IPS DF 19.7 (cell line): ENCODE measurements around the gene LPAR1.
"Not testable (repeated sequence)": the region's sequence is repeated elsewhere in the genome, so short reads cannot be mapped to it uniquely, and the experiment has no call there.

Experiments
- DNase-seq: peaks from one replicate; pipeline ENCODE4 v3.0.0-alpha.2; 2013; ENCODE audit warnings: low read depth, low spot score

Gene LPAR1

GRCh38 chr9:110876929-110877328, 161.3 kb downstream of the LPAR1 start:
- DNase-seq = no peak

- peak; percentile 42 for DNase-seq
These were observed 163.2 kb downstream of the LPAR1 start for GRCh38 chr9:110874963-110875674.

GRCh38 chr9:110872920-110873319, 165.3 kb downstream of the LPAR1 start:
- DNase-seq = no peak

GRCh38 chr9:110871736-110872135, 166.5 kb downstream of the LPAR1 start:
- DNase-seq = no peak

- no peak for DNase-seq
These were observed 168.3 kb downstream of the LPAR1 start for GRCh38 chr9:110869931-110870330.

GRCh38 chr9:110864011-110864410, 174.3 kb downstream of the LPAR1 start:
- DNase-seq = no peak

- DNase-seq = not testable (repeated sequence)
These were observed 176.7 kb downstream of the LPAR1 start for GRCh38 chr9:110861370-110862110.

GRCh38 chr9:110856772-110857171, 181.5 kb downstream of the LPAR1 start:
- no peak for DNase-seq

- no peak for DNase-seq
These were observed 187.7 kb downstream of the LPAR1 start for GRCh38 chr9:110850401-110851135.

- no peak for DNase-seq
These were observed 190.6 kb downstream of the LPAR1 start for GRCh38 chr9:110847671-110848070.

GRCh38 chr9:110846215-110846614, 192.1 kb downstream of the LPAR1 start:
- DNase-seq = no peak

GRCh38 chr9:110844121-110844520, 194.1 kb downstream of the LPAR1 start:
- no peak for DNase-seq

GRCh38 chr9:110842986-110843385, 195.3 kb downstream of the LPAR1 start:
- DNase-seq = no peak

GRCh38 chr9:110842169-110842568, 196.1 kb downstream of the LPAR1 start:
- peak; percentile 20 for DNase-seq

GRCh38 chr9:110837401-110838005, 200.8 kb downstream of the LPAR1 start:
- DNase-seq = no peak

GRCh38 chr9:110835859-110836271, 202.4 kb downstream of the LPAR1 start:
- no peak for DNase-seq

- DNase-seq = no peak
These were observed 202.9 kb downstream of the LPAR1 start for GRCh38 chr9:110835404-110835803.

- no peak for DNase-seq
These were observed 205.3 kb downstream of the LPAR1 start for GRCh38 chr9:110832926-110833325.

- DNase-seq = no peak
These were observed 207.8 kb downstream of the LPAR1 start for GRCh38 chr9:110830495-110830894.

- no peak for DNase-seq
These were observed 210.0 kb downstream of the LPAR1 start for GRCh38 chr9:110828264-110828663.

GRCh38 chr9:110826400-110826799, 211.9 kb downstream of the LPAR1 start:
- DNase-seq = peak; percentile 28

GRCh38 chr9:110825950-110826349, 212.3 kb downstream of the LPAR1 start:
- DNase-seq = no peak
